Measurements from ENCODE around the gene PNLIP.

Gene PNLIP

GRCh38 chr10:116567335-116567734 lies 21.6 kb downstream of the PNLIP start:
- no peak overlapping the region for H3K4me3 ChIP-seq (ENCODE audit: insufficient read depth, low read length, poor library complexity, severe bottlenecking)
- no peaks in the 10 kb centered on the region for H4K20me1 ChIP-seq (ENCODE audit: low read depth, low read length)
- no peak overlapping the region for H3K27ac ChIP-seq (ENCODE audit: low read depth, low read length)
- TF ChIP-seq CTCF (IDR thresholded peaks at IDR 0.05; ENCODE audit: insufficient read depth, low read length, poor library complexity, severe bottlenecking) (no peak), EZH2phosphoT487 (conservative IDR thresholded peaks at IDR 0.05; ENCODE audit: low read length) (no peak)
- H3F3A ChIP-seq (ENCODE audit: insufficient read depth), result no peaks in the 10 kb centered on the region
- H3K36me3 ChIP-seq (ENCODE audit: low read length), result no peaks in the 10 kb centered on the region
- no peaks in the 10 kb centered on the region for H3K9me3 ChIP-seq (ENCODE audit: insufficient read depth, low read length)
- no peak overlapping the region for H3K9ac ChIP-seq (ENCODE audit: low read length)
- H3K27me3 ChIP-seq (ENCODE audit: low read length), result no peaks in the 10 kb centered on the region
- H3K9me2 ChIP-seq (replicated peaks; ENCODE audit: insufficient read depth, low read length), result no peaks in the 10 kb centered on the region
- H3K4me2 ChIP-seq (ENCODE audit: low read depth, low read length, poor library complexity, severe bottlenecking), result no peak overlapping the region
- no peak overlapping the region for H2AFZ ChIP-seq (ENCODE audit: low read depth, low read length, severe bottlenecking)
- H3K79me2 ChIP-seq (ENCODE audit: insufficient read depth, low read length), result no peaks in the 10 kb centered on the region

- Histone ChIP-seq H3K9ac (ENCODE audit: low read length) (no peak overlapping the region), H3K4me3 (ENCODE audit: insufficient read depth, low read length, poor library complexity, severe bottlenecking) (no peak overlapping the region), H4K20me1 (ENCODE audit: low read depth, low read length) (no peaks in the 10 kb centered on the region), H3K9me3 (ENCODE audit: insufficient read depth, low read length) (no peaks in the 10 kb centered on the region), H3K27me3 (ENCODE audit: low read length) (no peaks in the 10 kb centered on the region), H3K36me3 (ENCODE audit: low read length) (no peaks in the 10 kb centered on the region), H3F3A (ENCODE audit: insufficient read depth) (no peaks in the 10 kb centered on the region), H3K27ac (ENCODE audit: low read depth, low read length) (no peak overlapping the region), H2AFZ (ENCODE audit: low read depth, low read length, severe bottlenecking) (no peak overlapping the region), H3K4me2 (ENCODE audit: low read depth, low read length, poor library complexity, severe bottlenecking) (no peak overlapping the region), H3K9me2 (replicated peaks; ENCODE audit: insufficient read depth, low read length) (no peaks in the 10 kb centered on the region), H3K79me2 (ENCODE audit: insufficient read depth, low read length) (no peaks in the 10 kb centered on the region)
- TF ChIP-seq CTCF (IDR thresholded peaks at IDR 0.05; ENCODE audit: insufficient read depth, low read length, poor library complexity, severe bottlenecking), result no peak
Measured at GRCh38 chr10:116574797-116575196, 29.1 kb downstream of the PNLIP start.

GRCh38 chr10:116587878-116588591 lies 42.3 kb downstream of the PNLIP start:
- no peaks in the 10 kb centered on the region for H3K9me3 ChIP-seq (ENCODE audit: insufficient read depth, low read length)
- H3K79me2 ChIP-seq (ENCODE audit: insufficient read depth, low read length), result no peaks in the 10 kb centered on the region
- no peak overlapping the region for H3K4me2 ChIP-seq (ENCODE audit: low read depth, low read length, poor library complexity, severe bottlenecking)
- TF ChIP-seq CTCF (IDR thresholded peaks at IDR 0.05; ENCODE audit: insufficient read depth, low read length, poor library complexity, severe bottlenecking), result no peak
- no peak for TF ChIP-seq EZH2phosphoT487 (conservative IDR thresholded peaks at IDR 0.05; ENCODE audit: low read length)
- no peaks in the 10 kb centered on the region for H3F3A ChIP-seq (ENCODE audit: insufficient read depth)
- no peaks in the 10 kb centered on the region for H3K36me3 ChIP-seq (ENCODE audit: low read length)
- H3K9ac ChIP-seq (ENCODE audit: low read length), result no peak overlapping the region
- H2AFZ ChIP-seq (ENCODE audit: low read depth, low read length, severe bottlenecking), result no peak overlapping the region
- no peaks in the 10 kb centered on the region for H4K20me1 ChIP-seq (ENCODE audit: low read depth, low read length)
- no peaks in the 10 kb centered on the region for H3K9me2 ChIP-seq (replicated peaks; ENCODE audit: insufficient read depth, low read length)
- H3K27me3 ChIP-seq (ENCODE audit: low read length), result no peaks in the 10 kb centered on the region
- H3K27ac ChIP-seq (ENCODE audit: low read depth, low read length), result no peak overlapping the region
- H3K4me3 ChIP-seq (ENCODE audit: insufficient read depth, low read length, poor library complexity, severe bottlenecking), result no peak overlapping the region

All from SU-DHL-6 (cell line).